ENCODE measurements around the gene SEM1.
"Not testable (repeated sequence)": the region's sequence is repeated elsewhere in the genome, so short reads cannot be mapped to it uniquely, and the experiment has no call there.

The SEM1 gene

GRCh38 chr7:96701258-96701657 lies 8.4 kb downstream of the SEM1 start:
- no peak for DNase-seq

- DNase-seq = no peak
Observed at GRCh38 chr7:96700516-96700915, 9.1 kb downstream of the SEM1 start.

- DNase-seq = no peak
Observed at GRCh38 chr7:96699219-96699871, 10.3 kb downstream of the SEM1 start.

GRCh38 chr7:96698449-96698848 lies 11.2 kb downstream of the SEM1 start:
- not testable (repeated sequence) for DNase-seq

- no peak for DNase-seq
Observed at GRCh38 chr7:96697822-96698221, 11.8 kb downstream of the SEM1 start.

- DNase-seq = no peak
Observed at GRCh38 chr7:96695581-96695980, 14.1 kb downstream of the SEM1 start.

- no peak for DNase-seq
Observed at GRCh38 chr7:96694082-96694481, 15.6 kb downstream of the SEM1 start.

- no peak for DNase-seq
Observed at GRCh38 chr7:96691702-96692101, 17.9 kb downstream of the SEM1 start.

GRCh38 chr7:96689414-96689813 lies 20.2 kb downstream of the SEM1 start:
- no peak for DNase-seq

- no peak for DNase-seq
Observed at GRCh38 chr7:96686305-96686704, 23.3 kb downstream of the SEM1 start.

GRCh38 chr7:96685755-96686154 lies 23.9 kb downstream of the SEM1 start:
- no peak for DNase-seq

- DNase-seq = no peak
Observed at GRCh38 chr7:96685353-96685752, 24.3 kb downstream of the SEM1 start.

- no peak for DNase-seq
Observed at GRCh38 chr7:96679886-96680285, 29.8 kb downstream of the SEM1 start.

- no peak for DNase-seq
Observed at GRCh38 chr7:96676919-96677318, 32.7 kb downstream of the SEM1 start.

- no peak for DNase-seq
Observed at GRCh38 chr7:96675548-96675947, 34.1 kb downstream of the SEM1 start.

GRCh38 chr7:96674565-96674964 lies 35.1 kb downstream of the SEM1 start:
- DNase-seq = no peak

GRCh38 chr7:96671854-96672253 lies 37.8 kb downstream of the SEM1 start:
- DNase-seq = no peak

GRCh38 chr7:96670338-96671289 lies 39.0 kb downstream of the SEM1 start:
- no peak for DNase-seq

- DNase-seq = no peak
Observed at GRCh38 chr7:96669812-96670211, 39.8 kb downstream of the SEM1 start.

GRCh38 chr7:96667026-96667425 lies 42.6 kb downstream of the SEM1 start:
- no peak for DNase-seq

GRCh38 chr7:96665689-96666088 lies 44.0 kb downstream of the SEM1 start:
- no peak for DNase-seq

- no peak for DNase-seq
Observed at GRCh38 chr7:96664793-96665192, 44.9 kb downstream of the SEM1 start.
